RWPE1 (cell line): ENCODE measurements around the gene DPEP3.

Source experiments
- CTCF ChIA-PET: fragments of 350-600 bp; sonication (Branson Sonifier 250); formaldehyde crosslinking; extraction: SDS; loops from one replicate; lab custom pipeline; 2021; lab: Yijun Ruan, JAX
- POLR2A ChIA-PET: fragments of 400-600 bp; formaldehyde crosslinking; extraction: SDS; loops from one replicate; lab custom pipeline; 2020; ENCODE audit warnings: antibody characterized with exemption; ENCODE audit not compliant: low non-redundant PET; lab: Yijun Ruan, JAX
- DNase-seq: peaks from one replicate; pipeline ENCODE4 v3.0.0; 2012; ENCODE audit warnings: low spot score
- H3K27ac ChIP-seq: fragments of 450-650 bp; 2 replicates; pipeline ENCODE4 v1.5.1; 2017
- CTCF ChIP-seq: fragments of 450-650 bp; conservative IDR thresholded peaks from 2 replicates; pipeline ENCODE4 v1.5.1; 2017; ENCODE audit warnings: low read depth, mild to moderate bottlenecking

DPEP3 gene

GRCh38 chr16:67954421-67955196 is 25.7 kb downstream of the DPEP3 start:
- peak overlapping the region; percentile 40 for H3K27ac ChIP-seq
- CTCF ChIA-PET: no interaction called here
- POLR2A ChIA-PET: no interaction called here
- no peak for TF ChIP-seq CTCF
- no peak for DNase-seq

DNA sequence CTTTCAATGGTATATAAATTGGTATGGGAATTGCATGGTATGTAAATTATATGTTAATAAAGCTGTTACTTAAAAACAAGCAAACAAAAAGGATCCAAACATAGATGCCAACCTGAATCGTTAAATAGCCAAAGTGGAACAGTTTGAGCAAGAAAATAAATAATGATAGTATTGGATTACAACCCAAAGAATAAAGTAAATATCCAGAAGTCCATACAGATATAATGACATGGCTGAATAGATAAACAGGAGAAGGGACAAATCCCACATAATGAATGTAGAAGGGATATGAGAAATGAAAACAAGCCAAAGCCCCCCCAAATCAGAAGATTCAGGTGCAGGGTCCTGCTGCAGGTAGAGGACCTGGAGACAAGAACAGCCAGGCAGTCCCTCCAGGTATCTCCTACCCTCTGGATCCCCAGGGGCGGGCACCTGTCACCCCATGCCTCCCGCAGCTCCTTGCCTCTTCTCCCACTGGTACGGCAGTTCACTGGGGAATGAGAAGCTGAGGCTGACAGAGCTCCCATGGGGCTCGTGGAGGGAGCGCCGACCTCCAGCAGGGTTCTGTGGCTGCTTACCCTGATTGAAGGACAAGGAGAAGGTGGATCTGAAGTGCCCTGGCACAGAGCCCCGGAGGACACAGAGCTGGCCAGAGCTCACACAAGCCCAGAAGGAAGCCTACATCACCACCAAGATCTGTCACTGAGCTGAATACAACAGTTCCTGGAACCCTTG is 26.5 kb downstream of the DPEP3 start:
- TF ChIP-seq CTCF: no peak
- ChIA-PET CTCF (interaction anchor here (0.7 to 3.4 kb wide), 2 partner anchors 12 to 488 kb away, joined by 3 to 12 read pairs; no protein-coding TSS in a partner anchor), POLR2A (no interaction called here)
- peak overlapping the region; percentile 40 for H3K27ac ChIP-seq
- DNase-seq: no peak

GRCh38 chr16:67951485-67951884 is 28.8 kb downstream of the DPEP3 start:
- ChIA-PET POLR2A (interaction anchor here (0.7 kb wide), 1 partner anchor 15 kb away, joined by 3 read pairs; no protein-coding TSS in a partner anchor), CTCF (interaction anchor here (3.4 kb wide), 1 partner anchor 9 kb away, joined by 12 read pairs; no protein-coding TSS in a partner anchor)
- no peak for DNase-seq
- no peak for TF ChIP-seq CTCF
- peak overlapping the region; percentile 29 for H3K27ac ChIP-seq

- no peak for TF ChIP-seq CTCF
- no peak for DNase-seq
- ChIA-PET POLR2A (interaction anchor here (0.7 kb wide), 1 partner anchor 16 kb away, joined by 3 read pairs; no protein-coding TSS in a partner anchor), CTCF (interaction anchor here (0.6 to 3.4 kb wide), 5 partner anchors 8 to 1280 kb away, joined by 3 to 12 read pairs (median 4); no protein-coding TSS in a partner anchor)
- no peak overlapping the region for H3K27ac ChIP-seq
These were observed 29.9 kb downstream of the DPEP3 start for GRCh38 chr16:67950335-67950843.

DNA sequence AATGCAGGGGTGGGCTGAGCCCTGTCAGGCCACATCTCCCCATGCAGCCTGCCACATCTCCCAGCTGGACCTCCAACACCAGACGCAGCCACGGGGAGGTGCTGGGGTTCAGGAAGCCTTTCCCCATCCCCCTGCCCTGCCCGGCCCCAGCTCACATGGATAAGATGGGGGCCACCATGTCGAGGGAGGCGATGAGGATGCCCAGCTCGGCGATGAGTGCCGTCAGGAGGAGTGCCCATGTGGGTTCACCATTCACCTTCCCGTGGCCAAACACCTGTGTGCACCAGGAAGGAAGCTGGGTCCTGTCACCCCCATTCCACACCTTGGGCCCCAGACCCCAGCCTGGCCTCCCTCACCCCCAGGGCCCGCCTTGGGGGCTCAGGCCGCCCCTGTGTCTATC is 30.7 kb downstream of the DPEP3 start:
- ChIA-PET POLR2A (no interaction called here), CTCF (interaction anchor here (1.1 to 1.2 kb wide), 2 partner anchors 91 to 133 kb away, joined by 3 to 4 read pairs; no protein-coding TSS in a partner anchor)
- DNase-seq: no peak
- H3K27ac ChIP-seq: peak overlapping the region; percentile 27; the same call in 1 of the 2 replicates
- TF ChIP-seq CTCF: no peak

- no peak for TF ChIP-seq CTCF
- no peak for DNase-seq
- POLR2A ChIA-PET: no interaction called here
- peak overlapping the region; percentile 27 for H3K27ac ChIP-seq
- CTCF ChIA-PET: interaction anchor here (0.6 kb wide), 1 partner anchor 180 kb away, joined by 4 read pairs; no protein-coding TSS in a partner anchor
These were observed 32.3 kb downstream of the DPEP3 start for GRCh38 chr16:67948015-67948414.
